ENCODE data around the gene ANKRD18B.
"Not testable (repeated sequence)": the region's sequence is repeated elsewhere in the genome, so short reads cannot be mapped to it uniquely, and the experiment has no call there.

Gene ANKRD18B

DNA sequence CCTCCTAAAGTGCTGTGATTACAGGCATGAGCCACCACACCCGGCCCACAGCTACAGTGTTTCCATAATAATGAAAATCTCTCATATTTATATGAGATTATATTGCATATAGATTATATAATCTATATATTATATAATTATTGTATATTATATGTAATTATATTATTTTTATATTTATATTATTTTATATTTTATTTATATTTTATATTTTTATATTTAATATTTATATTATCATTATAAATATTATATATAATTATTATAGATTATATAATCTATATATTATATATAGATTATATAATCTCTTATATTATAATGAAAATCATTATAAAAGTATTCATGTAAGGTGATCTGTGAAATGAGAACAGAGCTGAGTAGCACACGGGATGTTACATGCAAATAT is 11.5 kb downstream of the ANKRD18B start:
- no peak for DNase-seq

DNA sequence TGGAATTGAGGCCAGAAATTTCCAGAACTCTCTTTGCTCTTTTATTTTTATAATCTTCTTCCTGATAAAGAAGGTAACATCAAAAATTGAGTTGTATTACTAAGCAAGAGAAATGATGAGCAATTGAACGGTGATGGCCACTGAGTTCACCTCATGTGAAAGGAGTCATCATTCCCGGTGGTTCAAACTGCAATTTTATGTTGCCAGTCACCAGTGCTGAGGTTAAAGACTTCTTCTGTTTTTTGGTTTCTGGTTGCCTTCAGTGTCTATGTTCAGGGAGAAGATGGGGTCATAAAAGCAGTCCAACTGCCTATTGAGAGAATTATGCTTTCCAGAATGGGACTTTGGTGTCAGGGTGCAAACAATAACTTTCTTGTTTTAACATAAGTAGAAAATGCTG is 19.4 kb downstream of the ANKRD18B start:
- not testable (repeated sequence) for DNase-seq

- not testable (repeated sequence) for DNase-seq
Measured at GRCh38 chr9:33545715-33546114, 21.7 kb downstream of the ANKRD18B start.

- DNase-seq = not testable (repeated sequence)
Measured at GRCh38 chr9:33548816-33549215, 24.8 kb downstream of the ANKRD18B start.

DNA sequence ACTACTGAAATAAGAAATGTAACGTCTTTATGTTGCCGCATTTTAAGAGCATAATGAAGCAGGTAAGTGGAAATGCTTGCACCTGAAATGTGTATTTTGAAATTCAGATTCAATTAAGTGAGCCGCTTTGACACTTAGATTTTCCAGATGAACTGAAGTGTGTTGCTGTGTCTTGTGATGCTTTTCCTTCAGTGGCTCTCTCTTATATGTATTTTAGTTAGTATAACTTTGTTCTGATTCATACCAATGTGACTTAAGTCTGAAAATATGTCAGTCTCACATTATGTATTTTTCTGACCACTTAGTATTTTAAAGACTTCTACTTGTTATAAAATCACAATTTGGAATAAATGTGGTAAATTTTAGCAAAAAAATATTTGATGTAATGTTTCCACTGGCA is 25.4 kb downstream of the ANKRD18B start:
- DNase-seq = not testable (repeated sequence)

GRCh38 chr9:33551183-33551582 is 27.1 kb downstream of the ANKRD18B start:
- DNase-seq = not testable (repeated sequence)

GRCh38 chr9:33552315-33552725 is 28.3 kb downstream of the ANKRD18B start:
- not testable (repeated sequence) for DNase-seq

DNA sequence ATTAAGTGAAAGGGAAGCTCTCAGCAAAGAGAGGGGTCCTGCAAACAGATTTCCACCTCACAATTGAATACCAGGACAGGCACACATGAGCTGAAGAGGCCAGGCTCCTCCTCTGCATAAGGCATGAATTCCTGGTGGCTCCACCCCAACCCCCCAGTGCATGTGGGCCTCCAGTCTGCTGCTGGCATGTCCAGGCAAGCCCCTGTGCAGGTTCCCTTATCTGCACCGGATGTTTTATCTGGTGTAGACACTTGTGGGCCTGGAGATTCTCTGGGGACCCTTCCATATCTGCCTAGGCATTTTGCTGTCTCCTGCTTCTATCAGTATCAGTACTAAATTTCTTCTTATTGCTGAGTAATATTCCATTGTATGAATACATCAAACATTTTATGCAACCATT is 36.2 kb downstream of the ANKRD18B start:
- not testable (repeated sequence) for DNase-seq

DNA sequence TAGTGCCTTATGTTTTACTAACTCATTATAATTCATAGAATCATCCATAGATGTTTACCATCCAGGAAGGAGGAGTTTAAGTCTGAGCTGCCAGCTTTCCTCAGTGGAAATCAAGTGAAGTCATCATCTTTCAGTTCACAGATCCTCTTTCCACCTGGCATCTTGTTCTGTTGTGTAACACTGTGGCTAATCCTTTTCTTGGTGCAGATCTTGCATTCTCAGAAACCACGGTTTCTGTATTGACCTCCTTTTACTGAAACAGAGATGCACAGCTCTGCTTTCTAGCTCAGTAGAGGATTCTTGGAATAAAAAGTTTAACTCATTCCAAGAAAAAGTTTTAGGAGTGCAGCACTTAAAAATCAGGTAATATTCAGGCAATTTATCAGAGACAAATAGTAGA is 38.1 kb downstream of the ANKRD18B start:
- not testable (repeated sequence) for DNase-seq

GRCh38 chr9:33567776-33568175 is 43.7 kb downstream of the ANKRD18B start:
- DNase-seq = not testable (repeated sequence)

GRCh38 chr9:33577786-33578185 is 53.7 kb downstream of the ANKRD18B start:
- DNase-seq = not testable (repeated sequence)

- DNase-seq = not testable (repeated sequence)
Measured at GRCh38 chr9:33579996-33580395, 55.9 kb downstream of the ANKRD18B start.

GRCh38 chr9:33582686-33583085 is 58.6 kb downstream of the ANKRD18B start:
- not testable (repeated sequence) for DNase-seq

DNA sequence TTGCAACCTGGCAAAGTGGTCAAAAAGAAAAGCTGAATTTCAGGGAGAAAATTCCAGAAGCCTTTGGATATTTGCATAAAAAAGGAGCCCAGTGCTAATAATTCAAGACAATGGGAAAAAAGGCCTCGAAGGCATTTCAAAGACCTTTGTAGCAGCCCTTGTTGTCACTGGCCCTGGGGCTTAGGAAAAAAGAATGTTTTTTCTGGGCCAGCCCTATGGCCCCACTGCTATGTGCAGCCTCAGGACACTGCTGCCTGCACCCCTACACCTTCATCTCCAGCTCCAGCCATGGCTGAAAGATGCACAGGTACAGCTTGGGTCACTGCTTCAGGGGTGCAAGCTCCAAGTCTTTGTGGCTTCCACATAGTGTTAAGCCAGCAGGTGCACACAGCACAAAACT is 62.1 kb downstream of the ANKRD18B start:
- DNase-seq = not testable (repeated sequence)

DNA sequence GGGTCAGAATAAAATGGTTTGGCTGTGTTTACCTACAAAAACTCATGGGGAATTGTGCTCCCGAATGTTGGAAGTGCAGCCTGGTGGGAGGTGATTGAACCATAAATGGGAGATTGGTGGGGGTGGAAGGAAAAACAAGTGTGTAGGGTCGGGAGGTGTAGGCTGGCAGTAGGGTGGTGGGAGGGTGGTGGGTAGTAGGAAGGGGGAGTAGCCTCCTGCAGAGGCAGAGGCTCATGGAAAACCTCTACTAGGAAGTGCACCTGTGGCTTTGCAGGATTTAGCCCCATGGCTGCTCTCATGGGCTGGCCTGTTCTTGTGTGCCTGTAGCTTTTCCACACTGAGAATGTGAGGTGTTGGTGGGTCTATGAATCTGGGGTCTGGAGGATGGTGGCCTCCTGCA is 63.7 kb downstream of the ANKRD18B start:
- not testable (repeated sequence) for DNase-seq

DNA sequence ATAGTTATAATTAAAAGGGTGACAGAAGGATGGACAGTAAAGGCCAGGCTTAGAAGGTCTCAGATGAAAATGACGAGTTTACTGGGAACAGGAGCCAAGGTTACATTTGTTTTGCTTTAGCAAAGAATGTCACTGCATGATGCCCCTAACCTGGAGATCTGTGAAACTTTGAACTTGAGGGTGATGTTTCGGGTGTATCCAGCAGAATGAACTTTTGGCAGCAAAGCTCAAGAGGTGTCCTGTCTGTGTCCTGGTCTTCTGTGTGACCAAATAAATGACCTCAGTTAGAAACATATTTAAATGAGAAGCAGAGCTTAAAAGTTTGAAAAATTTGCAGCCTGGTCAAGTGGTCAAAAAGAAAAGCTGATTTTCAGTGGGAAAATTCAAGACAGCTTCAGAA is 64.8 kb downstream of the ANKRD18B start:
- DNase-seq = not testable (repeated sequence)

- DNase-seq = not testable (repeated sequence)
Measured at GRCh38 chr9:33590857-33591256, 66.8 kb downstream of the ANKRD18B start.

DNA sequence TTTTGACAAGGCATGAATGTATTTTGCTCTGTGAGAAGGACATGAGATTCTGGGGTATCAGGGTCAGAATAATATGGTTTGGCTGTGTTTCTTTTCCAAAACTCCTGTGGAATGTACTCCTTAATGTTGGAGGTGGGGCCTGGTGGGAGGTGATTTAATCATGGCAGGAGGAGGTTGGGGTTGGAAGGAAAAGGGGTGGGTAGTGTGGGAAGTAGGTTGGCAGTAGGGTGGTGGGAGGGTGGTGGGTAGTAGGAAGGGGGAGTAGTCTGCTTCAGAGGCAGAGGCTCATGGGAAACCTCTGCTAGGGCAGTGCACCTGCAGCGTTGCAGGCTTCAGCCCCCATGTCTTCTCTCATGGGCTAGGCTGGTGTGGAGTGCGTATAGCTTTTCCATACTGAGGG is 72.9 kb downstream of the ANKRD18B start:
- DNase-seq = not testable (repeated sequence)

DNA sequence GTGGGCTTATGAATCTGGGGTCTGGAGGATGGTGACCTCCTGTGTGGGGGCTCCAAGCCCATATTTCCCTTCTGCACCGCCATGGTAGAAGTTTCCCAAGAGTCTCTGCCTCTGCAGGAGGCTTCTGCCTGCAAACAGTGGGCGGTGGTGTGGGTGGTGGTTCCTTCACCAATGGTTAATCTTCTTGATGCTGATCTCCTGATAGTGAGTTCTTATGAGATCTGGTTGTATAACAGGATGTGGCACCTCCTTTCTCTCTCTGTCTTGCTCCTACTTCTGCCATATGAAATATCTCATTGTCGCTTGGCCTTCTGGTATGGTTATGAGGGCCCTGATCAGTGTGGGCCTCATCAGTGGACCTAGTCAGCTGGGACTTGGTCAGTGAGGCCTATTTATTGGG is 73.3 kb downstream of the ANKRD18B start:
- DNase-seq = not testable (repeated sequence)

- DNase-seq = not testable (repeated sequence)
Measured at GRCh38 chr9:33598796-33599379, 74.8 kb downstream of the ANKRD18B start.

DNA sequence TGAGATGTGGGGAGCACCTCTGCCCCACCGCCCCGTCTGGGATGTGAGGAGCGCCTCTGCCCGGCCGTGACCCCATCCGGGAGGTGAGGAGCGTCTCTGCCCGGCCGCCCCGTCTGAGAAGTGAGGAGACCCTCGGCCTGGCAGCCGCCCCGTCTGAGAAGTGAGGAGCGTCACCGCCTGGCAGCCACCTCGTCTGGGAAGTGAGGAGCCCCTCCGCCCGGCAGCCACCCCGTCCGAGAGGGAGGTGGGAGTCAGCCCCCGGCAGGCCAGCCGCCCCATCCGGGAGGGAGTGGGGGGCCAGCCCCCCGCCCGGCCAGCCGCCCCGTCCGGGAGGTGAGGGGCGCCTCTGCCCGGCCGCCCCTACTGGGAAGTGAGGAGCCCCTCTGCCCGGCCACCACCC is 76.9 kb downstream of the ANKRD18B start:
- DNase-seq = not testable (repeated sequence)

- not testable (repeated sequence) for DNase-seq
Measured at GRCh38 chr9:33604249-33604648, 80.2 kb downstream of the ANKRD18B start.

DNA sequence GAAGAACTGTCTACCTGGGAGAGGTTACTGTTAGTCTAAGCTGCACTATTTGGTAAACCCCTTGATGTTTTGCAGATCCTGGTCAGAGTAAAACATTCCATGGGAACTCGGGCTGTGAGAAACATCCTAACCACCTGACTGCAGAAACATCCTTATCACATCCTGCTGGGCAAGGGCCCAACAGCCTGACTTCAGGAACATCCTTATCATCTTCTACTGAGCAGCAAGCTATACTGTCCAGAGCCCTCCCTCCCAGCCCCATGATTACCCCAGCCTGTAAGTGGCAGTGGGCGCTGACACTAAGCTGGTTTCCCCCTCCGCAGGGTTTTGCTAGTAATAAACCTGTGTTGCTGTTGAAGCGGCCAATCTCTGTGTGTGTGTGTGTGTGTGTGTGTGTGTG is 80.9 kb downstream of the ANKRD18B start:
- DNase-seq = not testable (repeated sequence)

DNA sequence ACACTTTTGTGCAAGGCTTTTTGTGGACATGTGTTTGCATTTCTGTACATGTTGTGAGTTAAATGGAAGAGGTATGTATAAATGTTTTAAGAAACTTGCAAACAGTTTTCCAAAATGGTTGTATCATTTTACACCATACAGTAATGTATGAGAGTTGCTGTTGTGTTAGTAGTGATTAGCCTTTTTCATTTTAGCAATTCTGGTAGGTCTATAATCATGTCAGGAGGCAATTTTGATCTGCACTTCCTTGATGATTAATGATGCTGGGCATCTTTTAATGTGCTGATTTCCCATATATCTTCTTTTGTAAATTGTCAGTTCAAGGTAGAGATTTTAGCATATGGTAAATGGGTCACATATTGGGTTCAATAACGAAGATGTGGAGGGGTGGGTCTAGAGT is 87.3 kb downstream of the ANKRD18B start:
- no peak for DNase-seq

DNA sequence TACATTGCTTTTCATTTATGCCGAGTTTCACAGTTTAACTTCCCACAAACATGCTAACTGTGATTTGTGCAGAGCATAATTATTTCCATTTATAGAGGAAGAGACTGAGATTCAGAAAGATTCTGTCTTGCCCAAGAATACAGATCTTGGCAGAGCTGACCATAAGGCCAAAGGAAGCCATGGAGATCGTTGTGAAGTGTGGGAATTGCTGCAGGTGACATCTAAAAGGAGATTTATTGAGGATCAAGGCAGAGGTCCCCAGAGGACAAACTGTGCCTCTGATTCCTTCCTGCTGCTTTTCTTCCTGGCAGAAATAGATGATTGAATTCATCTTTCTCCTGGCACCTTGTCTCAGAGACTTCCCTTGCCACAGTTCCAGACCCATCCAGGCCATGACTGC is 88.4 kb downstream of the ANKRD18B start:
- not testable (repeated sequence) for DNase-seq
